K562 (cell line): ENCODE data around the gene UBR7. TPM values are rescaled to one million over a fixed set of nuclear protein-coding genes. Genes with fewer than 3 reads are reported as not detected.

Source experiments
- ATAC-seq: fragments of 200-7000 bp; cut with Tn5 transposase; 3 replicates; pipeline ENCODE4 v1.9.1; 2020; ENCODE audit warnings: moderate library complexity
- BruUV-seq: library from RNA; stranded (reverse); fragments of 400-500 nt; replicated peaks from 2 replicates; lab custom pipeline; 2021; lab: Mats Ljungman, UMichigan
- CTCF ChIA-PET: fragments of 300-600 bp; formaldehyde crosslinking; extraction: SDS; loops from one replicate; lab custom pipeline; 2021; ENCODE audit warnings: low intra/inter-chr PET ratio; lab: Yijun Ruan, JAX
- POLR2A ChIA-PET: fragments of 300-600, 350-650 bp; sonication (Branson Sonifier 250); formaldehyde crosslinking; extraction: SDS; loops from one replicate; lab custom pipeline; 2021; ENCODE audit warnings: antibody characterized with exemption, inconsistent platforms; lab: Yijun Ruan, JAX
- DNase-seq, 4 experiments: peaks; one replicate each; pipeline versions ENCODE4 v3.0.0 to v3.0.0-alpha.2; 2011 to 2018; ENCODE audit warnings: low spot score in 3 of 4, mixed read lengths in 3 of 4; ENCODE audit errors: extremely low read depth in 1 of 4
- FAIRE-seq: peaks from 2 replicates; lab custom pipeline; 2011; peaks lifted over from hg19 to GRCh38; lab: Jason Lieb, UNC
- H2AFZ ChIP-seq: 2 replicates; pipeline ENCODE4 v1.6.0; 2011; ENCODE audit warnings: low read depth, low read length, control low read depth, inconsistent platforms
- H3K27ac ChIP-seq: fragments of 200-600 bp; 3 replicates; pipeline ENCODE4 v1.8.0; 2011; ENCODE audit warnings: low read depth, mild to moderate bottlenecking, control low read depth, inconsistent platforms, low read length, moderate library complexity, mixed read lengths; ENCODE audit errors: extremely low read depth
- H3K27me3 ChIP-seq, 2 experiments: fragments of 300-600 bp in 1 of 2; 2 replicates in 1 of 2; 3 replicates in 1 of 2; pipeline versions ENCODE4 v1.6.0 to v1.8.0; 2011; ENCODE audit warnings: inconsistent platforms in 2 of 2, low read length in 2 of 2, mild to moderate bottlenecking in 1 of 2, mixed read lengths in 1 of 2, moderate library complexity in 1 of 2; ENCODE audit not compliant: control insufficient read depth in 2 of 2, insufficient read depth in 2 of 2
- H3K36me3 ChIP-seq: fragments of 300-600 bp; 3 replicates; pipeline ENCODE4 v1.8.0; 2011; ENCODE audit warnings: mild to moderate bottlenecking, low read length, inconsistent platforms; ENCODE audit not compliant: control insufficient read depth, insufficient read depth
- H3K4me1 ChIP-seq, 2 experiments: fragments of 200-600 bp in 1 of 2; replicated peaks in 1 of 2; 2 replicates in 1 of 2; 3 replicates in 1 of 2; pipeline versions ENCODE4 v1.5.1 to v1.8.0; 2011; ENCODE audit warnings: inconsistent platforms in 2 of 2, low read length in 2 of 2, mild to moderate bottlenecking in 1 of 2, mixed read lengths in 1 of 2, moderate library complexity in 1 of 2; ENCODE audit not compliant: control insufficient read depth in 2 of 2, insufficient read depth in 2 of 2
- H3K4me2 ChIP-seq: 2 replicates; pipeline ENCODE4 v1.6.1; 2011; ENCODE audit warnings: low read length, control low read depth, inconsistent platforms, mixed read lengths; ENCODE audit not compliant: insufficient read depth
- H3K4me3 ChIP-seq: fragments of 200-600 bp; sonication (generic), shearing (Covaris generic); 2 replicates; pipeline ENCODE4 v1.5.1; 2016; ENCODE audit warnings: control low read depth, inconsistent platforms
- H3K79me2 ChIP-seq: fragments of 200-600 bp; 3 replicates; pipeline ENCODE4 v1.8.0; 2011; ENCODE audit warnings: low read length, inconsistent platforms; ENCODE audit not compliant: control insufficient read depth, insufficient read depth
- H3K9ac ChIP-seq, 2 experiments: 2 replicates each; pipeline versions ENCODE4 v1.6.0 to v1.6.1; 2011; ENCODE audit warnings: low read depth in 2 of 2, low read length in 2 of 2, control low read depth in 1 of 2, inconsistent platforms in 1 of 2, mild to moderate bottlenecking in 1 of 2, mixed read lengths in 1 of 2; ENCODE audit not compliant: insufficient read depth in 1 of 2
- H3K9me1 ChIP-seq: one replicate; pipeline ENCODE4 v1.6.0; 2011; ENCODE audit warnings: inconsistent platforms, mild to moderate bottlenecking, low read length, moderate library complexity; ENCODE audit not compliant: control insufficient read depth, insufficient read depth
- H3K9me3 ChIP-seq: replicated peaks from 2 replicates; pipeline ENCODE4 v1.5.1; 2011; ENCODE audit warnings: low read depth, low read length, inconsistent platforms; ENCODE audit not compliant: control insufficient read depth, insufficient read depth
- H4K20me1 ChIP-seq: replicated peaks from 2 replicates; pipeline ENCODE4 v1.6.1; 2011; ENCODE audit warnings: low read length, inconsistent platforms, mixed read lengths; ENCODE audit not compliant: control insufficient read depth, insufficient read depth
- BACH1 ChIP-seq: fragments of 200-800 bp; sonication (Bioruptor generic); IDR thresholded peaks from 2 replicates; pipeline ENCODE4 v1.6.1; 2016; ENCODE audit warnings: missing genetic modification characterization, missing compliant biosample characterization
- CTBP1 ChIP-seq: fragments of 450-650 bp; IDR thresholded peaks from 2 replicates; pipeline ENCODE4 v1.6.1; 2016; ENCODE audit warnings: borderline replicate concordance
- EP300 ChIP-seq: IDR thresholded peaks from 2 replicates; pipeline ENCODE4 v1.6.1; 2012; ENCODE audit warnings: low read length, improper control_type of control experiment
- GTF2A2 ChIP-seq: IDR thresholded peaks from 2 replicates; pipeline ENCODE4 v1.6.1; 2016; ENCODE audit warnings: mild to moderate bottlenecking, missing genetic modification characterization, missing compliant biosample characterization
- HMBOX1 ChIP-seq: sonication (generic); IDR thresholded peaks from 2 replicates; pipeline ENCODE4 v1.6.1; 2016
- KLF6 ChIP-seq: fragments of 250-450 bp; sonication (Bioruptor Pico); IDR thresholded peaks from 2 replicates; pipeline ENCODE4 v1.4.0; 2020; ENCODE audit warnings: mild to moderate bottlenecking, moderate library complexity, borderline replicate concordance
- L3MBTL2 ChIP-seq: fragments of 450-650 bp; IDR thresholded peaks from 2 replicates; pipeline ENCODE4 v1.6.1; 2016; ENCODE audit warnings: mild to moderate bottlenecking, moderate library complexity
- MNT ChIP-seq, 2 experiments: fragments of 450-650 bp; conservative IDR thresholded peaks; 2 replicates each; pipeline ENCODE4 v1.6.1; 2017; ENCODE audit warnings: mild to moderate bottlenecking in 2 of 2, moderate library complexity in 2 of 2
- PATZ1 ChIP-seq: fragments of 250-450 bp; sonication (Bioruptor Pico); IDR thresholded peaks from 2 replicates; pipeline ENCODE4 v1.5.0; 2020; ENCODE audit warnings: mild to moderate bottlenecking, borderline replicate concordance
- RFX5 ChIP-seq: IDR thresholded peaks from 2 replicates; pipeline ENCODE4 v1.6.1; 2011; ENCODE audit warnings: low read depth, mild to moderate bottlenecking, improper control_type of control experiment, low read length
- TAF1 ChIP-seq: IDR thresholded peaks from 2 replicates; pipeline ENCODE4 v1.6.1; 2011; ENCODE audit warnings: mild to moderate bottlenecking, low read length, moderate library complexity; ENCODE audit not compliant: insufficient read depth, control insufficient read depth, severe bottlenecking; ENCODE audit errors: extremely low read depth
- USF2 ChIP-seq: sonication (generic); formaldehyde crosslinking; IDR thresholded peaks from 2 replicates; pipeline ENCODE4 v1.5.0; 2020; ENCODE audit warnings: missing genetic modification reagents
- ZBTB34 ChIP-seq: fragments of 250-450 bp; sonication (Bioruptor Pico); IDR thresholded peaks from 2 replicates; pipeline ENCODE4 v1.8.0; 2021; ENCODE audit warnings: mild to moderate bottlenecking, moderate library complexity
- ZNF134 ChIP-seq: fragments of 250-450 bp; sonication (Bioruptor Pico); conservative IDR thresholded peaks from 2 replicates; pipeline ENCODE4 v1.4.0; 2020
- WGBS: fragments of 100-300 bp; shearing (Covaris generic); methylation state at CpG from one replicate; pipeline ENCODE4 v1.1.6; 2016; ENCODE audit warnings: low coverage, mixed read lengths; ENCODE audit not compliant: insufficient coverage; ENCODE audit errors: missing lambda C conversion rate; 5-methylcytosine and 5-hydroxymethylcytosine counted together
- in situ Hi-C: fragments of 300-500 bp; cut with MboI; formaldehyde crosslinking; loops from 4 replicates; pipeline ENCODE4 v1.15.0; 2018; ENCODE audit warnings: inconsistent platforms, mixed read lengths
- intact Hi-C: fragments of 100-400 bp; cut with micrococcal nuclease; formaldehyde crosslinking; loops from 2 replicates; pipeline ENCODE4 v1.14.2; 2022
- polyA plus RNA-seq, 8 experiments: library from polyadenylated mRNA; depleted of rRNA in 4 of 8; stranded (reverse) in 5 of 8; unstranded in 3 of 8; fragments of >200 nt; fragmentation: Nextera tagmentation in 2 of 8; fragmentation: Illumina TruSeq in 1 of 8; extraction: Ambion mirVana in 2 of 8; extraction: Trizol in 1 of 8; gene quantifications; 2 replicates each; pipeline versions ENCODE4 v1.2.1 to v1.2.3, GENCODE V29; 2011 to 2014; ENCODE audit warnings: inconsistent platforms in 1 of 8, missing spikeins in 1 of 8
- total RNA-seq, 7 experiments: library from RNA; depleted of rRNA in 6 of 7; stranded (reverse); fragments of >200 nt in 6 of 7; fragmentation: Illumina TruSeq in 2 of 7; extraction: Trizol in 2 of 7; gene quantifications; 2 replicates each; pipeline versions ENCODE4 v1.2.1 to v1.2.3, GENCODE V29; 2011 to 2021; ENCODE audit warnings: low replicate concordance in 1 of 7

UBR7 gene
- total and polyA plus RNA-seq, 9 of the 15 experiments (the other 6 are each of a cell fraction or from before 2014, with no cell fraction given): 12.5 to 63.0 (median 34.4) TPM

- TF ChIP-seq ZBTB34 (CRISPR knock-in tag) (no peak), ZNF134 (CRISPR knock-in tag) (no peak)
- TF ChIP-seq, all 486 proteins: peak for 0
Observed at GRCh38 chr14:93171376-93171775, 35.7 kb upstream of the UBR7 start (continued).

GRCh38 chr14:93173943-93174395 lies 33.1 kb upstream of the UBR7 start:
- peak; percentile 84 for FAIRE-seq
- peaks cover 0 to 3% of the 10 kb centered on the region in 2 experiments; a peak in 3 of 5 replicates for H3K4me1 ChIP-seq
- H2AFZ ChIP-seq: peak overlapping the region; percentile 74
- no peak overlapping the region for H3K27ac ChIP-seq
- CTCF ChIA-PET: no interaction called here
- no peaks in the 10 kb centered on the region for H3K27me3 ChIP-seq
- H3K4me2 ChIP-seq: peak overlapping the region; percentile 31; the same call in 1 of the 2 replicates
- 0% methylated on average over 8 of the region's 10 CpGs for WGBS
- peak; percentile 16 to 75 (median 34) for DNase-seq
- POLR2A ChIA-PET: no interaction called here
- no TSS peak for BruUV-seq
- no peaks in the 10 kb centered on the region for H3K9me3 ChIP-seq
- no peaks in the 10 kb centered on the region for H4K20me1 ChIP-seq
- H3K9ac ChIP-seq: no peak overlapping the region
- no peak overlapping the region for H3K4me3 ChIP-seq
- intact Hi-C loops (no loop called here), in situ Hi-C loops (no loop called here)
- ATAC-seq: peak; percentile 89
- H3K36me3 ChIP-seq: no peaks in the 10 kb centered on the region
- H3K9me1 ChIP-seq: no peaks in the 10 kb centered on the region
- H3K79me2 ChIP-seq: no peaks in the 10 kb centered on the region
- peak; percentile 58 to 78; a peak in 3 of 4 replicates for TF ChIP-seq MNT (conservative IDR thresholded peaks at IDR 0.05)
- no peak for TF ChIP-seq BACH1 (tag)
- no peak; the same call in 1 of the 2 replicates for TF ChIP-seq EP300
- TF ChIP-seq HMBOX1: peak; percentile 12; the same call in 1 of the 2 replicates
- peak; percentile 92 for TF ChIP-seq RFX5
- TF ChIP-seq PATZ1 (CRISPR knock-in tag): no peak
- TF ChIP-seq CTBP1: peak; percentile 59; the same call in 1 of the 2 replicates
- TF ChIP-seq L3MBTL2: peak; percentile 34; the same call in 1 of the 2 replicates
- TF ChIP-seq TAF1: no peak
- TF ChIP-seq USF2 (CRISPR knock-in tag): peak; percentile 54
- no peak for TF ChIP-seq GTF2A2 (tag)
- TF ChIP-seq KLF6: no peak
